Left renal pelvis (tissue), 4 donors: ENCODE results near the gene KLK1. TPM values are rescaled to one million over a fixed set of nuclear protein-coding genes. Genes with fewer than 3 reads are reported as not detected.
"Not testable (repeated sequence)": the region's sequence is repeated elsewhere in the genome, so short reads cannot be mapped to it uniquely, and the experiment has no call there.

ENCODE experiments used
- DNase-seq, 4 donors: peaks; one replicate each; pipeline ENCODE4 v3.0.0-alpha.2; 2013; ENCODE audit warnings: low read depth in 4 of 4, low spot score in 3 of 4
- polyA plus RNA-seq, 4 donors: library from polyadenylated mRNA; unstranded; fragments of 120-200 nt; gene quantifications; one replicate each; pipeline ENCODE4 v1.2.1, GENCODE V29; 2013; ENCODE audit not compliant: insufficient read length in 4 of 4

The KLK1 gene
- polyA plus RNA-seq, 4 donors: 1.2 to 2.1 (median 1.4) TPM

- no peak for DNase-seq
Measured at GRCh38 chr19:50817941-50818858, 5.4 kb downstream of the KLK1 start.

GRCh38 chr19:50815439-50815838, 8.1 kb downstream of the KLK1 start:
- DNase-seq: no peak

- DNase-seq: no peak
Measured at GRCh38 chr19:50814883-50815282, 8.7 kb downstream of the KLK1 start.

- DNase-seq: no peak
Measured at GRCh38 chr19:50812474-50812873, 11.1 kb downstream of the KLK1 start.

- not testable (repeated sequence) for DNase-seq
Measured at GRCh38 chr19:50811622-50812238, 11.9 kb downstream of the KLK1 start.

GRCh38 chr19:50808856-50809255, 14.7 kb downstream of the KLK1 start:
- DNase-seq: no peak

- DNase-seq: peak; percentile 97 to 99 (median 98)
Measured at GRCh38 chr19:50804420-50805272, 18.9 kb downstream of the KLK1 start.

GRCh38 chr19:50803633-50804419, 19.8 kb downstream of the KLK1 start:
- DNase-seq: no peak

GRCh38 chr19:50801107-50801506, 22.5 kb downstream of the KLK1 start:
- no peak for DNase-seq

GRCh38 chr19:50799547-50799851, 24.1 kb downstream of the KLK1 start:
- DNase-seq: no peak

- DNase-seq: no peak
Measured at GRCh38 chr19:50798659-50799546, 24.7 kb downstream of the KLK1 start.

GRCh38 chr19:50797781-50798658, 25.6 kb downstream of the KLK1 start:
- no peak for DNase-seq

GRCh38 chr19:50797429-50797780, 26.2 kb downstream of the KLK1 start:
- no peak for DNase-seq

GRCh38 chr19:50796634-50797428, 26.8 kb downstream of the KLK1 start:
- DNase-seq: no peak

- DNase-seq: no peak
Measured at GRCh38 chr19:50796128-50796633, 27.4 kb downstream of the KLK1 start.

- DNase-seq: no peak
Measured at GRCh38 chr19:50795664-50796073, 27.9 kb downstream of the KLK1 start.

- DNase-seq: no peak
Measured at GRCh38 chr19:50794876-50795663, 28.5 kb downstream of the KLK1 start.
